ENCODE measurements around the gene VPS33A.

VPS33A gene

GRCh38 chr12:122250536-122250935 is 15.8 kb downstream of the VPS33A start:
- no peak for DNase-seq (ENCODE audit: low spot score)

- DNase-seq (ENCODE audit: low spot score): no peak
Observed at GRCh38 chr12:122250047-122250446, 16.2 kb downstream of the VPS33A start.

- no peak for DNase-seq (ENCODE audit: low spot score)
Observed at GRCh38 chr12:122245553-122245952, 20.7 kb downstream of the VPS33A start.

DNA sequence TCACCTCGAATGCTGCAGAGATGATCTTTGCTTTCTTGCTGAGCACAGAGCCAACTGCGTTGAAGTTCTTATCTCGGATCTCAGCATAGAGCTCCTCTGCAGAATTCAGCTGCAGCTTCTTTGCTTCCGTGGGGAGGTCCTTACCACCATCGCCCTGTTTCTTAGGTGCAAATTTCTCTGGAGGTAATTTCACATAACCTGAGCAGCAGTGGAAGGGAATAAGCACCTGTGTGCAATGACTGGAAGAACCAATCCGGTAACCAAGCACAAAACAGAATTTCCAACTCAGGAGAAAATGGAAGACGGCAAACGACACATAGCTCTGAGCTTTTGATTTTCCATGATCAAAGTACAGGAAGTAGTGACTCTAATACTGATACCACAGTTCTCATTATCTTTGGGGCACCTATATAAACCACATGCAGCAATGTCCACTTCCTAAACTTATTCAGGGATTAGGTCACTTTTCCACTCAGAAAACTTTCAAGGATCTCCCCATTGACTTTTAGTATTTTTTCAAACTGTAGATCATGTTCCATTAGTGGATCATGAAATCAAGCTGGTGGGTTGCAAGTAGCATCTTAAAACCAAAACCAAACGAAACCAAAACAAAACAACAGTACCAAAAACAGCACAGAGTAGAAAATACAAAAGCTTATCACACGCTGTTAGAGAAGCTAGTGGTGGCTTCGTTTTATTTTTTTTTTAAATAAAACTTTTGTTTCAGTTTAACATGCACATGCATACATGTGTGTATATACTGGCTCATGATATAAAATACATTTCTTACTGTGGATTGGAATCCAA is 21.5 kb downstream of the VPS33A start:
- no peak for DNase-seq (ENCODE audit: low spot score)

GRCh38 chr12:122243965-122244364 is 22.3 kb downstream of the VPS33A start:
- DNase-seq (ENCODE audit: low spot score): no peak

DNA sequence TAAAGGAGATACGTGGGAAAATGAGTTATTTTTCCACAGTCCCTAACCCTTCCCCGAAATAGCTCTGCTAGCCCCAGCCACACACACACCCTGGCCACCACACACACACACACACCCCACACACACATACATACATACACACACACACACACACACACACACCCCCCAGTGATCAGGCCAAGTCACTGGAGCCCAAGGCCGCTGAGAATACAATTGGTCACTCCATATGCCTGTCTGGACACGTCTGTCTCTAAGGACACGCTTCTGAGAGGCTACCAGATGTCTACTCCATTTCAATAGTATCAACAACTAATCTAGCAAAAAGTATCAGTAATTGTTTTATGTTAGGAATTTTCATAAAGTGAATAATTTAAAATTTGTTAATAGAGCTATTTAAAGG is 27.4 kb downstream of the VPS33A start:
- no peak for DNase-seq (ENCODE audit: low spot score)

DNA sequence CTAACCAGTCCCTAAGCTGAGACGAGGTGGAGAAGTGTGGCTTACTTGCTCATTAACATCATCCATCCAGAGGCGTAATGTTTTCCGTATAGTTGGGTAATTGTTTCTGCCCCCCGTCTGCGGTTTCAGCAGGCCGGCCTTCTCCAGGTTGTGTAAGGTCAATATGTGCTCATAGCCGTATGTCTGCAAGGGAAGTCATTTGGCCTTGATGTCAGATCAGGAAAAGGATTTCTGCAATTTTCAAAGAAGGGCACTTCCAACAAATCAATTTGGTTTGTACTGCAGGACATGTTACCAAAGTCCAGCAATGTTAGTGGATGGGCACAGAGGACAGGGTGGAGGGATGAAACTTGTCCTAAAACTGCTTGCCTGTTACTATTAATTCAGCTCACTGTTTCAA is 30.6 kb downstream of the VPS33A start:
- no peak for DNase-seq (ENCODE audit: low spot score)

DNA sequence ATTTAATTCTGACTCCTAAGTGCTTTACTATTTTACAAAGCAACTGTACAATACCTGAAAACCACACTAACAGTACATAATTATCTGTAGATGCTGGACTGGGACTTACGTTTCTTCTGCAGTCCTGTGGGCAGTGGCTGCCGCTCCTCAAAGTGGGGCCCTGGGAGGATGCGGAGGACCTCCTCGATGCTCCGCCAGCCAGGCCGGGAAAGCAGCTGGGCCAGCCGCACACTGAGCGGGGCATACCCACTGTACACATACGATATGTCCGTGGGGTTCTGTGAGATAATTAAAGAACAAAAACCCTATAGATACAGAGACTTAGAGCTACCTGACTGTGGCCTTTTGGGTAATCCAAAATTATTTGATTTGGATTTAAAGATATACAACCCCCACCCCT is 33.6 kb downstream of the VPS33A start:
- DNase-seq (ENCODE audit: low spot score): no peak

DNA sequence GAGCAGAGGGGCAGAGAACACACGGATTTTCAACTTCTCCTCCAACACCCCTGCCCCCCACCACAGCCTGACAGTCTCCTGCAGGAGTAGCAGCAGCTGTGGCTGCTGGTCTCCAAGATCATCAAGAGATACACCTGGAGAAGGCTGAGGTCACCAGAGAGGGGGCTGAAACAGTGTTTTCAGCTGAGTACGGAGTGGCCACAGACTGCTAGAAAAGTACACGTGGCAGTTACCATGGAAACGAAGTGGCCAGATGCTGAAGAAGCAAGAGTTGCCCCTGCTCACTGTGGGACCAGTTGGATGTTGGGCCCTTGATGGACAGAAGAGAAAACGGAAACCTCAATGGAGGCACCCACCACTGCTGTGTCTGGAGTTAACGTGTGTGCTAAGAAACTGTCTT is 35.5 kb downstream of the VPS33A start:
- DNase-seq (ENCODE audit: low spot score): no peak

DNA sequence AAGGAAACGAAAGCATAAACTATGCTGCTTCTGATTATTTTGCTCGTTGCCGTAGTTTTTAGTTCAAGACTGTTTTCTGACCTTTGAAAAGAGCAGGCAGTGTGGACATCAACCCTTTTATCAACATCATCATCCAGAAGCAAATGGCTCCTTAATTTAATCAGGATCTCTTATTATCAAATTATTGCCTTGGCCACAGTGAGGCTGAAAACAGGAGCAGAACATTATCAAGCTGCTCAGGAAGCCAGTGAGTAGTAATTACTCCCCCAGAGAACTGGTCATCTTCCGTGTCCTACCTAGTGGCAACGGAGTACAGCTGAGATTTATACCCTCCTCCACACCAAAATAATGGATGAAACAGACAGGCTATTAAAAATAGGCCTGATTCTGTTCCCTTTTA is 38.2 kb downstream of the VPS33A start:
- no peak for DNase-seq (ENCODE audit: low spot score)

GRCh38 chr12:122227341-122227740 is 39.0 kb downstream of the VPS33A start:
- no peak for DNase-seq (ENCODE audit: low spot score)

DNA sequence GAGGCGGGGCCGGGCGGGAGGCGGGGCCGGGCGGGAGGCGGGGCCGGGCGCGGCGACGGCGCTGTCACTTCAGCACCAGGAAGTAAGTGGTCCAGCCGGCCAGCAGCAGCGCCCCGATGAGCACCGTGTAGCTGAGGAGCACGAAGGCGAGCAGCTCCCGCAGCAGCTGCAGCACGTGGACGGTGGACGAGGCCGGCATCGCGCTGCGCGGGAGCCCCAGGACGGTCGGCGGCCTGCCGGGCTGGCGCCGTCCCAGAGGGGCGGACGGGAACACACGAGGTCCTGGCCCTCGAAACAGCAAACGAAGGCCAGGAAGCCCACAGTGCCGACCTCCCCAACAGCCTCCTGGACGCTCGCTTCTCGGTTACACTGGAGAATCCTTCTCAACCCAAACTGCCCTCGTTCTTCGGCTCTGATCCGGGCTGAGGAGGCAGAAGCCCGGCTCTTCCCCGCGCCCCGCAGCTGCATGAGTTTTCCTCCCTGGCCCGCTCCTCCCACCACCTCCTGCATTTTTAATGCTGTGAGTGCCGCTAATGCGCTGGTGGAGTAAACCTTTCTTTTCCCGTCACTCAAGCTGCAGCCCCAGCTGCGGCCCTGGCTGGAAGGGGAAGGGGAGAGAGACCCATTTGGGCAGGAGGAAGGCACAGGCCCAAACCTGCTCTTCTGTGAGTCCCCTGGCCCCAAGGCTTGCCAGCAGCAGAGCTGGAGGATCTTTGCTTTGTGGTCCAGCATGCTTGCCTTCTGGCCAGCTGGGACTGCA is 39.7 kb downstream of the VPS33A start:
- DNase-seq (ENCODE audit: low spot score): no peak

DNA sequence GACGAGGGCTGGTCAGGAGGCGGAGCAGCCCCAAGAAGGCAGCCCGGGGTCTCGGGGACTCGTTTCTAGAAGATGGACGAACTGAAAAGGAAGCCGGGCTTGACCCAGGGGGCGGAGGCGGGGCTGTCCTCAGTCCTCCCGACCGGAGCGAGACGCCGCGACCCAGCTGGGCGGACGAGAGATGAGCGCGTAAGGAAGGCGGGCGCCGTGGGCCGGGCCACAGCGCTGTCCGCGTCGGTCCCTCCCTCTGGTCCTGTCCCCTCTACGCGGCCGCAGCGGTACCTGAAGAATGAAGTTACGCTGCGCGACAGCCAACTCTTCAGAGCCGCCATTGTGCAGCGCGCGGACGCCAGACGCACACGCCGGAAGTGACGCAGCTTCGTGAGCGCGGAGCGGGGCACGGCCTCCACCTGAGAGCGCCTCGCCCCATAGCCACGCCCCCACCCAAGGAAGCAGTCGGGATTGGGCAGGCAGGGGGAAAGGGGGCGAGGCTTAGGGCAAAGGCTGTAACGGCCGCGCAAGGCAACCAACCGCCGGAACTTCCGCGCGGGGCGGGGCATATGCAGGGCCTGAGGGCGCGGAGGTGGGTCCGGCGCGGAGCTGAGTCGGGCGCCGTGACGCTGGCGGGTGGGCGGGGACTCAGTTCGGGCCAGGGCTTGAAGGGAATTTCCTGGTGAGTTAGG is 40.5 kb downstream of the VPS33A start, which contains the start of gene DIABLO:
Gene DIABLO, minus strand, starts transcription at position 370 of the 683 bp plus-strand sequence. Its CDS starts 38 bp downstream, at position 332.
- peak; percentile 99 for DNase-seq (ENCODE audit: low spot score)

DNA sequence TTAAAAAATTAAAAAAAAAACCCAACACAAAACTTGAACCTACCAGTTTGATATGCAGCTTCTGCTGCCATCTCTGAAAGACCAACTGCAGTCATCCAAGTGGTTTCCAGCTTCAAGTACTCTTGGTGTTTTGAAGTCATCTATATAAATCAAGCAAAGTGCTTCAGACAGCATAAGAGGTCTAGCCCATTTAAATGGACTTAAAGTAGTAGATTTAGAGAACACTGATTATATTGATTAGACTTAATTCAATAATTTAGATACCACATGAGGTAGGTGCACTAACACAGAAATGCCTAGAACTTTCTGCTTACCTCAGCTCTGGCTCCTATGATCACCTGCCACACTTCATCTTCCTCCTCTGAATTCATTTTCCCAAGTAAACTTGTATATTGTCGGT is 49.8 kb downstream of the VPS33A start:
- no peak for DNase-seq (ENCODE audit: low spot score)

DNA sequence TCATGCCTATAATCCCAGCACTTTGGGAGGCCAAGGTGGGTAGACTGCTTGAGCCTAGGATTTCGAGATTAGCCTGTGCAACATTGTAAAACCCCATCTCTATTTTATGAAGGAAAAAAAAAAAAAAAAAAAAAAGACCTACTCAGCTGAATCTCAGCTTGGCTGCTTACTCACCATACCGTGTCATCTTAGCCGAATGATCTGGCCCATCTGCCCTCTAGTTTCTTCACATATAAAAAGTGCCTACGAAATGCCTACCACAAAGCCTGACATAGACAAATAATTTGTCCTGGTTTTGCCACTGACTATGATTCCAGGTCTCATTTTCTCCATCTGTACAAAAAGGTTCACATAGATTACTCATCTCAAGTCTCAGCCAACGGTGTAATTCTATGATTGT is 50.5 kb downstream of the VPS33A start:
- DNase-seq (ENCODE audit: low spot score): peak; percentile 47

- DNase-seq (ENCODE audit: low spot score): no peak
Observed at GRCh38 chr12:122208073-122208820, 58.0 kb downstream of the VPS33A start.

GRCh38 chr12:122207391-122207790 is 58.9 kb downstream of the VPS33A start:
- DNase-seq (ENCODE audit: low spot score): no peak

DNA sequence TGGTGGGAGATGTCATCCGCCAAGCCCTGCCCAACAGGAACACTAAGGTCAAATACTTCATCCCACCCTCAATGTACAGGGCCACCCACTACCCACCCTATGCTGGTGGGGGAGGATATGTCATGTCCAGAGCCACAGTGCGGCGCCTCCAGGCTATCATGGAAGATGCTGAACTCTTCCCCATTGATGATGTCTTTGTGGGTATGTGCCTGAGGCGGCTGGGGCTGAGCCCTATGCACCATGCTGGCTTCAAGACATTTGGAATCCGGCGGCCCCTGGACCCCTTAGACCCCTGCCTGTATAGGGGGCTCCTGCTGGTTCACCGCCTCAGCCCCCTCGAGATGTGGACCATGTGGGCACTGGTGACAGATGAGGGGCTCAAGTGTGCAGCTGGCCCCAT is 59.3 kb downstream of the VPS33A start:
- DNase-seq (ENCODE audit: low spot score): no peak

DNA sequence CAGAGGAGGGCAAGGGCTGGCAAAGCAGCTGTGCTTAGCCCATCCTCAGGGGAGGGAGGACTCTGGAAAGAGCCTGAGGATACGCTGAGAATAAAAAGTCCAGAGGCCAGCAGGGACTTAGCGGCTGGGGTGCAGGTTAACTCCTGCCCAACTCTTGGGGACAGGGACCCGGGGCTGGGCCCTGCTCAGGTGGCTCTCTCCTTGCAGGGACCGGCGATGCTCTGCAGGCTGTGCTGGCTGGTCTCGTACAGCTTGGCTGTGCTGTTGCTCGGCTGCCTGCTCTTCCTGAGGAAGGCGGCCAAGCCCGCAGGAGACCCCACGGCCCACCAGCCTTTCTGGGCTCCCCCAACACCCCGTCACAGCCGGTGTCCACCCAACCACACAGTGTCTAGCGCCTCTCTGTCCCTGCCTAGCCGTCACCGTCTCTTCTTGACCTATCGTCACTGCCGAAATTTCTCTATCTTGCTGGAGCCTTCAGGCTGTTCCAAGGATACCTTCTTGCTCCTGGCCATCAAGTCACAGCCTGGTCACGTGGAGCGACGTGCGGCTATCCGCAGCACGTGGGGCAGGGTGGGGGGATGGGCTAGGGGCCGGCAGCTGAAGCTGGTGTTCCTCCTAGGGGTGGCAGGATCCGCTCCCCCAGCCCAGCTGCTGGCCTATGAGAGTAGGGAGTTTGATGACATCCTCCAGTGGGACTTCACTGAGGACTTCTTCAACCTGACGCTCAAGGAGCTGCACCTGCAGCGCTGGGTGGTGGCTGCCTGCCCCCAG is 60.0 kb downstream of the VPS33A start:
- no peak for DNase-seq (ENCODE audit: low spot score)

- DNase-seq (ENCODE audit: low spot score): no peak
Observed at GRCh38 chr12:122205053-122205925, 61.0 kb downstream of the VPS33A start.
